OCI-M2 (cell line): ENCODE data around the gene RNF126.
"Not testable (repeated sequence)": the region's sequence is repeated elsewhere in the genome, so short reads cannot be mapped to it uniquely, and the experiment has no call there.

ENCODE experiments used
- DNase-seq: peaks from one replicate; lab custom pipeline; 2025; ENCODE audit not compliant: unreplicated experiment; lab: John Stamatoyannopoulos, UW

RNF126 gene

GRCh38 chr19:629961-630714 is 32.9 kb downstream of the RNF126 start:
- no peak for DNase-seq

GRCh38 chr19:629515-629914 is 33.5 kb downstream of the RNF126 start:
- DNase-seq: not testable (repeated sequence)

- no peak for DNase-seq
Observed at GRCh38 chr19:628168-628567, 34.8 kb downstream of the RNF126 start.

- not testable (repeated sequence) for DNase-seq
Observed at GRCh38 chr19:626566-626965, 36.4 kb downstream of the RNF126 start.

GRCh38 chr19:625257-625656 is 37.8 kb downstream of the RNF126 start:
- DNase-seq: no peak

GRCh38 chr19:624433-625109 is 38.4 kb downstream of the RNF126 start:
- DNase-seq: no peak

- DNase-seq: no peak
Observed at GRCh38 chr19:623974-624373, 39.0 kb downstream of the RNF126 start.

GRCh38 chr19:623175-623916 is 39.7 kb downstream of the RNF126 start:
- no peak for DNase-seq

GRCh38 chr19:622666-623065 is 40.3 kb downstream of the RNF126 start:
- DNase-seq: no peak

GRCh38 chr19:621819-622218 is 41.2 kb downstream of the RNF126 start:
- DNase-seq: no peak

GRCh38 chr19:621191-621590 is 41.8 kb downstream of the RNF126 start:
- not testable (repeated sequence) for DNase-seq

- no peak for DNase-seq
Observed at GRCh38 chr19:620166-620862, 42.7 kb downstream of the RNF126 start.

- no peak for DNase-seq
Observed at GRCh38 chr19:619286-620002, 43.6 kb downstream of the RNF126 start.

GRCh38 chr19:618674-619285 is 44.2 kb downstream of the RNF126 start:
- no peak for DNase-seq

- no peak for DNase-seq
Observed at GRCh38 chr19:618247-618619, 44.8 kb downstream of the RNF126 start.

- no peak for DNase-seq
Observed at GRCh38 chr19:617551-618246, 45.3 kb downstream of the RNF126 start.

- DNase-seq: no peak
Observed at GRCh38 chr19:616747-617526, 46.1 kb downstream of the RNF126 start.

- DNase-seq: no peak
Observed at GRCh38 chr19:616062-616700, 46.8 kb downstream of the RNF126 start.
